Spleen (tissue), 7 donors: ENCODE results near the gene RABEP1.

Source experiments
- POLR2A ChIP-seq, 3 donors: fragments of 450-650 bp; IDR thresholded peaks; one replicate each; pipeline ENCODE4 v1.5.1; 2017; ENCODE audit warnings: antibody characterized with exemption in 3 of 3, mild to moderate bottlenecking in 1 of 3
- TF ChIP-seq, protein P1 (sequence below), 11 experiments: fragments of 200-600 bp in 7 of 11; fragments of 450-650 bp in 4 of 11; sonication (generic) in 4 of 11; IDR thresholded peaks in 8 of 11; conservative IDR thresholded peaks in 3 of 11; 1 replicate in 7 of 11; 2 replicates in 4 of 11; pipeline versions ENCODE4 v1.4.0 to v1.8.0; 2016 to 2021; ENCODE audit warnings: antibody characterized with exemption in 11 of 11, inconsistent platforms in 4 of 11, mild to moderate bottlenecking in 1 of 11
- donor health status: DM: no; HTN: no; CAD: no; lungs with moderate emphysema.
- donor health status: DM: no; HTN: no; CAD: no.
- donor health status: DM: no; HTN: no; CAD: no.

DNA sequence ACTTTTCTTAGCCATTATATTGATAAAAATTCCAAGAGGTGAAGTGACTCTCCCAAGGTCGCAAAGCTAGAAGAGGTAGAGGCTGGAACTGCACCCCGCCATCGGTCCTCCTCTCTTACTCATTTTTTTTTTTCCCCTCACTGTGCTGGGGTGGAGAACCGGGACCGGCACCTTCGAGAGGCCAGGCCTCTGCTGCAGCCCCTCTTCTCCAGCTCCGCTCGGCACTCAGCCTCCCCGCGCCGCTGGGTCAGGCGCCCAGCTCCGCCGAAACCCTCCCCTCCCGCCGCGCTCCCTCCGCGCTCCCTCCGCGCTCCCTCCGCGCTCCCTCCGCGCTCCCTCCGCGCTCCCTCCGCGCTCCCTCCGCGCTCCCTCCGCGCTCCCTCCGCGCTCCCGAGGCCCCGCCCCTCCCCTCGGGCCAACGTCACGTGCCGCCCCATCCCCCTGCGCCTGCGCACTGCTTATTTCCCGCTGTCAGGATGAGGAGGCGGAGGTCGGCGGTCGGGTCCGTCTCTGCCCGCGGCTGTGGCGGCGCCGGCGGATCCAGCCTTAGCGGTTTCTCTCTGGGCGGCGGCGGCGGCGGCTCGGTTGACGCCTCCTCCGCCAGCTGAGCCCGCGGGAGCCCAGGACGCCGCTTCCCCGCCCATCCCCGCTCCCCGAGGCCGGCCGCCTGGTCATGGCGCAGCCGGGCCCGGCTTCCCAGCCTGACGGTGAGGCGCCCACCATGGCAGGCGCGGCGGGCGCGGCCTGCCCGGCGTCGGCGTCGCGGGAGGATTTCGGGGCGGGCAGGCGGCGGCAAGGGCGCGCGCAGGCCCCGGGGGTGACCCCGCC, at the start of gene RABEP1:
- peak in 2 of 3 donors; percentile 39 to 84 for TF ChIP-seq POLR2A (IDR thresholded peaks at IDR 0.05)
- TF ChIP-seq, protein P1, sequence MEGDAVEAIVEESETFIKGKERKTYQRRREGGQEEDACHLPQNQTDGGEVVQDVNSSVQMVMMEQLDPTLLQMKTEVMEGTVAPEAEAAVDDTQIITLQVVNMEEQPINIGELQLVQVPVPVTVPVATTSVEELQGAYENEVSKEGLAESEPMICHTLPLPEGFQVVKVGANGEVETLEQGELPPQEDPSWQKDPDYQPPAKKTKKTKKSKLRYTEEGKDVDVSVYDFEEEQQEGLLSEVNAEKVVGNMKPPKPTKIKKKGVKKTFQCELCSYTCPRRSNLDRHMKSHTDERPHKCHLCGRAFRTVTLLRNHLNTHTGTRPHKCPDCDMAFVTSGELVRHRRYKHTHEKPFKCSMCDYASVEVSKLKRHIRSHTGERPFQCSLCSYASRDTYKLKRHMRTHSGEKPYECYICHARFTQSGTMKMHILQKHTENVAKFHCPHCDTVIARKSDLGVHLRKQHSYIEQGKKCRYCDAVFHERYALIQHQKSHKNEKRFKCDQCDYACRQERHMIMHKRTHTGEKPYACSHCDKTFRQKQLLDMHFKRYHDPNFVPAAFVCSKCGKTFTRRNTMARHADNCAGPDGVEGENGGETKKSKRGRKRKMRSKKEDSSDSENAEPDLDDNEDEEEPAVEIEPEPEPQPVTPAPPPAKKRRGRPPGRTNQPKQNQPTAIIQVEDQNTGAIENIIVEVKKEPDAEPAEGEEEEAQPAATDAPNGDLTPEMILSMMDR (IDR thresholded peaks at IDR 0.05 in 8 of 11, conservative IDR thresholded peaks at IDR 0.05 in 3 of 11) = peak in 6 of 11 experiments; percentile 11 to 52 (median 34)
